Heart left ventricle (tissue), 16 donors: ENCODE results near the gene KCNC3. TPM values are rescaled to one million over a fixed set of nuclear protein-coding genes. Genes with fewer than 3 reads are reported as not detected.
"Not testable (repeated sequence)": the region's sequence is repeated elsewhere in the genome, so short reads cannot be mapped to it uniquely, and the experiment has no call there.

Experiments
- ATAC-seq, 4 donors: fragments of 200-7000 bp; cut with Tn5 transposase; one replicate each; pipeline ENCODE4 v1.9.1; 2020 to 2022; ENCODE audit warnings: moderate library complexity in 4 of 4, mild to moderate bottlenecking in 3 of 4, moderate number of reproducible peaks in 1 of 4
- DNase-seq, 5 donors: peaks; one replicate each; pipeline ENCODE4 v3.0.0-alpha.2; 2020
- H3K27ac ChIP-seq, 12 donors: fragments of 200-600 bp; sonication (generic) in 4 of 12; one replicate each; pipeline versions ENCODE4 v1.5.0 to v1.8.0; 2016 to 2022; ENCODE audit warnings: mild to moderate bottlenecking in 2 of 12
- H3K27me3 ChIP-seq, 9 donors: fragments of 200-600 bp; sonication (generic) in 2 of 9; one replicate each; pipeline versions ENCODE4 v1.5.1 to v1.8.0; 2016 to 2022; ENCODE audit warnings: mild to moderate bottlenecking in 3 of 9
- H3K36me3 ChIP-seq, 9 donors: fragments of 200-600 bp; sonication (generic) in 2 of 9; one replicate each; pipeline versions ENCODE4 v1.5.0 to v1.8.0; 2018 to 2022; ENCODE audit warnings: mild to moderate bottlenecking in 2 of 9
- H3K4me1 ChIP-seq, 12 donors: fragments of 200-600 bp; sonication (generic) in 4 of 12; one replicate each; pipeline versions ENCODE4 v1.5.0 to v1.8.0; 2016 to 2022; ENCODE audit warnings: mild to moderate bottlenecking in 3 of 12
- H3K4me3 ChIP-seq, 12 donors: fragments of 200-600 bp; sonication (generic) in 4 of 12; one replicate each; pipeline versions ENCODE4 v1.5.0 to v1.8.0; 2017 to 2022; ENCODE audit warnings: mild to moderate bottlenecking in 9 of 12, moderate library complexity in 4 of 12
- H3K9me3 ChIP-seq, 12 donors: fragments of 200-600 bp; sonication (generic) in 4 of 12; one replicate each; pipeline versions ENCODE4 v1.5.0 to v1.8.0; 2016 to 2022; ENCODE audit warnings: mild to moderate bottlenecking in 1 of 12
- CTCF ChIP-seq, 12 donors: fragments of 200-600 bp; sonication (generic) in 4 of 12; IDR thresholded peaks; one replicate each; pipeline versions ENCODE4 v1.5.0 to v1.8.0; 2018 to 2022; ENCODE audit warnings: antibody characterized with exemption in 12 of 12, mild to moderate bottlenecking in 5 of 12
- POLR2A ChIP-seq, 2 donors: fragments of 450-650 bp; IDR thresholded peaks; one replicate each; pipeline ENCODE4 v1.6.1; 2017; ENCODE audit warnings: antibody characterized with exemption in 2 of 2, mild to moderate bottlenecking in 2 of 2, moderate library complexity in 2 of 2
- WGBS, 4 donors: extraction: QIAGEN DNeasy Blood & Tissue Kit in 2 of 4; methylation state at CpG; one replicate each; pipeline versions ENCODE4 v1.1.5 to v1.1.7; 2013 to 2018; 5-methylcytosine and 5-hydroxymethylcytosine counted together
- intact Hi-C, 10 donors: fragments of 100-400 bp; cut with DNase I; formaldehyde crosslinking; loops; one replicate each; pipeline versions ENCODE4 v1.11.1 to v1.14.2; 2022
- polyA plus RNA-seq, 2 donors: library from polyadenylated mRNA; stranded (reverse); fragments of 200-250 nt; gene quantifications; one replicate each; pipeline ENCODE4 v1.2.3, GENCODE V29; 2013
- total RNA-seq, 9 donors: library from RNA; depleted of rRNA in 2 of 9; stranded (reverse); fragments of >200 nt in 2 of 9; fragmentation: NEBNext Ultra II Directional in 3 of 9; extraction: Animal tissue kit (Norgen Biotek cat#: 25700) in 3 of 9; gene quantifications; one replicate each; pipeline versions ENCODE4 v1.1.0 to v1.2.4, GENCODE V29; 2016 to 2023
- donor health status: ischemic (EF 13 %, LVEDD 7.1; RV severe dilation, severe dysfunction).
- donor health status: healthy with polysubstance abuse.
- donor health status: DM: no; HTN: yes; CAD: no.
- donor health status: DM: no; HTN: no; CAD: no.
- donor health status: ischemic (EF 25% LVEDD 6.9; RV normal size, moderate dysfunction).
- donor health status: ischemic (EF 25% LVEDD 5.7; RV mildly dilated, moderate dysfunction).
- donor health status: healthy.
- donor health status: DM: yes; HTN: yes; CAD: no.
- donor health status: ischemic (EF 35%, LVEDD 5.7; RV mildly dilated, moderate dysfunction).
- donor health status: nonischemic (EF 11% LVEDD 7.7; RV severe dilation, severe dysfunction).
- donor health status: DM: yes; HTN: yes; CAD: no.
- donor health status: PGD.
- donor health status: ischemic (EF 29% LVEDD 5.4; RV normal size, mild dysfunction).
- donor health status: nonischemic (EF 23%, LVEDD 6.1; RV moderate dilation, normal function).

KCNC3 gene
- total and polyA plus RNA-seq, 11 donors: 0.87 to 4.4 (median 2.5) TPM

- Histone ChIP-seq H3K27me3 (no peaks in the 10 kb centered on the region), H3K27ac (no peak overlapping the region), H3K4me3 (no peak overlapping the region), H3K9me3 (no peaks in the 10 kb centered on the region), H3K4me1 (no peaks in the 10 kb centered on the region), H3K36me3 (no peaks in the 10 kb centered on the region)
- intact Hi-C loops: loop anchor here in 1 of 10 donors (10.0 kb wide), 1 partner anchor 573 kb away; no protein-coding TSS in a partner anchor
- TF ChIP-seq POLR2A (IDR thresholded peaks at IDR 0.05) (no peak), CTCF (IDR thresholded peaks at IDR 0.05) (no peak)
- ATAC-seq: peak in 1 of 4 donors; percentile 13
- 48 to 73% (median 66%) methylated on average over 3 to 4 of the region's 4 CpGs for WGBS, 4 donors
- DNase-seq: no peak
These were observed 23.1 kb upstream of the KCNC3 start for GRCh38 chr19:50352242-50352641.

GRCh38 chr19:50349277-50350057 is 20.3 kb upstream of the KCNC3 start:
- H3K9me3 ChIP-seq: peaks cover 0 to 12% (median 3%) of the 10 kb centered on the region in 12 donors
- intact Hi-C loops: loop anchor here in 1 of 10 donors (10.0 kb wide), 1 partner anchor 575 kb away; no protein-coding TSS in a partner anchor
- no peaks in the 10 kb centered on the region for H3K36me3 ChIP-seq
- no peaks in the 10 kb centered on the region for H3K27me3 ChIP-seq
- ATAC-seq (no peak), DNase-seq (no peak)
- no peaks in the 10 kb centered on the region for H3K4me1 ChIP-seq
- peak overlapping the region in 1 of 12 donors; percentile 5 for H3K27ac ChIP-seq
- WGBS, 4 donors: 57 to 70% (median 64%) methylated on average over 20 to 22 of the region's 22 CpGs
- no peak for TF ChIP-seq CTCF (IDR thresholded peaks at IDR 0.05)
- no peak for TF ChIP-seq POLR2A (IDR thresholded peaks at IDR 0.05)
- H3K4me3 ChIP-seq: no peak overlapping the region

GRCh38 chr19:50347089-50347581 is 18.0 kb upstream of the KCNC3 start:
- H3K4me3 ChIP-seq, H3K4me1 ChIP-seq, H3K27me3 ChIP-seq, H3K36me3 ChIP-seq, H3K27ac ChIP-seq, DNase-seq, intact Hi-C loops, ATAC-seq: not testable (repeated sequence)
- H3K9me3 ChIP-seq: peaks cover 0 to 15% (median 3%) of the 10 kb centered on the region in 12 donors
- 76 to 89% (median 79%) methylated on average over 8 of the region's 8 CpGs for WGBS, 4 donors

GRCh38 chr19:50344661-50345318 is 15.6 kb upstream of the KCNC3 start:
- Histone ChIP-seq H3K9me3 (peaks cover 0 to 19% (median 4%) of the 10 kb centered on the region in 12 donors), H3K4me3 (peak overlapping the region in 2 of 12 donors; percentile 1 to 23), H3K27me3 (no peaks in the 10 kb centered on the region), H3K27ac (peak overlapping the region in 1 of 12 donors; percentile 15), H3K36me3 (no peaks in the 10 kb centered on the region), H3K4me1 (peaks cover 0 to 28% (median 0%) of the 10 kb centered on the region in 12 donors)
- DNase-seq (no peak), ATAC-seq (no peak)
- no peak for TF ChIP-seq POLR2A (IDR thresholded peaks at IDR 0.05)
- no peak for TF ChIP-seq CTCF (IDR thresholded peaks at IDR 0.05)
- intact Hi-C loops: no loop called here
- WGBS, 4 donors: 73 to 80% (median 75%) methylated on average over 8 of the region's 8 CpGs
